Left renal cortex interstitium (tissue), 4 donors: Measurements from ENCODE around the gene SLC25A47. TPM values are rescaled to one million over a fixed set of nuclear protein-coding genes. Genes with fewer than 3 reads are reported as not detected.
A peak's percentile ranks its signal among the peaks of the same experiment; 100 is the strongest.

Experiments
- DNase-seq, 4 donors: peaks; one replicate each; pipeline ENCODE4 v3.0.0-alpha.2; 2013; ENCODE audit warnings: low read depth in 4 of 4, low spot score in 2 of 4, missing footprints in 1 of 4
- polyA plus RNA-seq, 4 donors: library from polyadenylated mRNA; unstranded; fragments of 120-200 nt; gene quantifications; one replicate each; pipeline ENCODE4 v1.2.1, GENCODE V29; 2013; ENCODE audit not compliant: insufficient read length in 4 of 4

SLC25A47 gene
- polyA plus RNA-seq, 4 donors = not detected

DNA sequence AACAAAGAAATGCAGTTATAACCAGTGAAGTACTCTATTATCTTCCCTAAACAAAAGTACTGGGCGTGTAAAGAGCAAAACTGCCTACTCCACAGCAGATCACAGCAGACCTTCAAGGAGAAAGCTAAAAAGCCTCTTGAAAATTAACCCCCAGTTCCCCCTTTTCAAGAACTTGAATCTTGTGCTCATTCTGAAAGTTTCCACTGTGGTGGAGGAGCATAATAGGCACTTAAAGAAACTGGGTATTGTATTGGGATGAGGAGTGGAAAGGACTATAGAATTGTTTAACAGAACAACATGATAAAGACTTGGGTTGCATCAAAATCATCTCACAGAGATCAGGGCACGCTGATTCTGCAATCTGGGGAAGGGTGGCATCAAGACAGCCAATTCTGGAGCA, 51.1 kb downstream of the SLC25A47 start:
- DNase-seq = no peak

DNA sequence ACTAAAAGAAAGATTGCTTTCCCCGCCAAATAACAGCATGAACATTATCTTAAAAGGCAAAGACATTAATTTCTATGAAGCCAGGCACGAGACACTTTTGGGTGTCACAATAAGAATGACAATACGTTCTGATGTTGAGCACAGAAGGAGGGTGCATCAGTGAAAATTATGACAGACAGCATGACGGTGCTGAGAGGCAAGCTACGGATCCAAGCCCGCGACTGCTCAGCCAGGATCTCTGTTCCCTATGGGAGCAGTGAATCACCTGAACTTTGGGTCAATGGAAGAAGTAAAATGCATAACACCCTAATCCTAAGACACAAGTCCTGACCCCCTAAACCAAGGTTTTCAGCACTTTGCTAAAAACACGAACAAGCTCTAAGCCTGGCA, 51.7 kb downstream of the SLC25A47 start:
- no peak for DNase-seq

DNA sequence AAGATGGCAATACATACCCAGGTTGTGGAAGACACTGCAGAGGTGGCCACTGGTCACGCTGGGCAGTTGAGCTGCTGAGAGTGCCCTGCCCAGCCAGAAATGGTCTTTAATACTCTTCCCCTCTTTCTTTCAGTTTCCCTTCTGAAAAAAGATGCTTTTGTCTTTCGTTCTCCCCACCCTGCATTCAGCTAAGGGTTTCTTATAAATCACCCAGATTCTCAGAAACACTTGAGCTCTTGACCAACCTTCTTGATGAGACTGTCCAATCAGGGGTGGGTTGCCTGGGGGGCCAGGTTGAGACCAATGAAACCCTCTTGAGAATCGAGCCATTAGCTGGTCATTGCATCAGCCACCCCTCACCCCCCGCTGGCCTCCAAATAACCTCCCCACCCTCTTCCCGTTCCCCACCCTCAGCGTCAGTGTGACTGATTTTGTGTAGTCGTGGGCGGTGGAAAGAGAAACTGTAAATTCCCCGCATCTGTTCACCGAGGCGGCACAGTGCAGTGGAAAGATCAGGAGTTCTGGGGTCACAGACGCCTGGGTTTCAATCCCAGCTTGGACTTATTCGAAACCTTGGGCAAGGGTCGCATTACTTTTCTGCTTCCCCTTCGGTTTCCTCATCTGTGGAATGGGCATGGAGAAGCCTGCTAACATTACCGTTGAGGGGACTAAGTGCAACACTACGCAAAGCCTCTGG, 52.3 kb downstream of the SLC25A47 start:
- DNase-seq = no peak

DNA sequence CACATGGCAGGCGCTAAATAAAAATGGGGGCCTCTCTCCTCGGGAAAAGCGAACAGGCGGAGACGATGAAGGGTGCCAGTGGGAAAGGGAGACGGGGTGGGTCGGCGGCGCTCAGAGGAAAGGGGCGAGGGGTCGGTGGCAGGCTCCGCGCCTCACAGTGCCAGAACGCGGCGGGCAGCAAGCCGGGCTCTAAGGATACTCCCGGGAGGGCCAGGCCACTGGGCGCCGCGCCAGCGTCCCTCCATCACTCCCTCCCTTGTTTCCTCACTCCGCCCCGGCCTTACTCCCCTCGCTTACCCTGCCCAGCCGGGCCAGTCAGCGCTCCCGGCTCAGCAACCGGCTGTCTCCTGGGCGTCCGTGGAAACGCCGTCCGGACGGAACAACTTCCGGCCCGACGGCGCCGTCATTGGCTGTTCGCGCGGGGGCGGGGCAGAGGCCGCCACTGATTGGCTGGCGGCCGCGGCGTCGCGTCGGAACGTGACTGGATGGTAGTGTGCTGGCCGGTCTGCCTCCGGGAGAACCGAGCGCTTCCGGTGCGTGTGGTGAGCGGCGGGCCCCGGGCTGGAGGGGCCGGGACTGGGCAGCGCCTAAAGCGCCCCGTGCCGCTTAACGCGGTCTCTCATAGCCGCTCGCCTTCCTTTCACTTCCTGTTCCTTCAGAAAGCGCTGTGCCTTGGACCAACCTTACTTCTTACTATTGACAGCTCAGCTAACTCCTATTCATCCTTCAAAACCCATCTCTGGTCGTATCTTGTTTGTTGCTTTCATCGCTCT, 53.0 kb downstream of the SLC25A47 start, which contains the start of gene WDR25:
Gene WDR25, plus strand, starts transcription at position 523 of the 773 bp plus-strand sequence.
- DNase-seq = peak in 3 of 4 donors; percentile 83 to 92 (median 84)

DNA sequence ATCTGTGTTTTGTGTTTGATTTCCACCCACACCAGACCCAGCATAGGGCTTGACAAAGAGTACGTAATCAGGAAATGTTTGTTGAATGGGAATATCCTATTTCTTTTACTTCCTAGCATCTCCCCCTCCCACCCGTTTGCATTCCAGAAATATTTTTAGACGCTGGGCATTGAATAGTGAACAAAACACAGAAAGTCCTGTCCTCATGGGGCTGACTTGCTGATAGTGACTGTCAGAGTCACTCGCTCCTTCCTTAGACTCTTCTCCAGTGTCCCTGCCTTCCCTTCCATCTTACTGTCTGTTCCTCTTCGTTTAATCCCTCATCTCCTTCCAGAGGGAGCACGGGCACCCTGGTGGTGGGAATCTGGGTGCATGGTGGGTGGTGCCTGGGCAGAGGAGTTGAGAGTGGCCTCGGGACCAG, 53.6 kb downstream of the SLC25A47 start:
- no peak for DNase-seq

Other genes with a start within 250 kb of the SLC25A47 start
- 10 to 100 TPM in 2 of 4 donors, 1 to 10 TPM in 2; 8.1 to 18.2 (median 11.1) TPM for gene DEGS2, start 163.7 kb upstream of the SLC25A47 start, polyA plus RNA-seq
- 100 to 1,000 TPM; 119 to 142 (median 131) TPM for gene YY1, start 84.2 kb upstream of the SLC25A47 start, polyA plus RNA-seq
- 10 to 100 TPM; 32.7 to 99.6 (median 64.2) TPM for gene SLC25A29, start 16.9 kb upstream of the SLC25A47 start, polyA plus RNA-seq
- 10 to 100 TPM in 2 of 4 donors, 1 to 10 TPM in 2; 8.0 to 11.8 (median 9.7) TPM for gene WDR25, start 53.1 kb downstream of the SLC25A47 start, polyA plus RNA-seq